ENCODE results near the gene TOB1. TPM values are rescaled to one million over a fixed set of nuclear protein-coding genes. Genes with fewer than 3 reads are reported as not detected.

The TOB1 gene
- total RNA-seq, 3 donors from 2014 or later, result 29.4 to 31.0 (median 30.9) TPM

- ATAC-seq (no peak), DNase-seq (no peak)
- H3K4me3 Mint-ChIP-seq, result no peak overlapping the region
- H3K9me3 Mint-ChIP-seq, result no peaks in the 10 kb centered on the region
- H3K36me3 Mint-ChIP-seq (ENCODE audit: insufficient read depth), result no peaks in the 10 kb centered on the region
- peaks cover 16% of the 10 kb centered on the region for H3K27me3 Mint-ChIP-seq (ENCODE audit: low read depth)
- no peaks in the 10 kb centered on the region for H3K4me1 Mint-ChIP-seq (ENCODE audit: low read depth)
These were observed 35.2 kb downstream of the TOB1 start for GRCh38 chr17:50830994-50831393.

- H3K4me3 Mint-ChIP-seq, result no peak overlapping the region
- no peaks in the 10 kb centered on the region for H3K36me3 Mint-ChIP-seq (ENCODE audit: insufficient read depth)
- DNase-seq (no peak), ATAC-seq (no peak)
- no peaks in the 10 kb centered on the region for H3K4me1 Mint-ChIP-seq (ENCODE audit: low read depth)
- H3K27me3 Mint-ChIP-seq (ENCODE audit: low read depth), result peaks cover 14% of the 10 kb centered on the region
- H3K9me3 Mint-ChIP-seq, result no peaks in the 10 kb centered on the region
These were observed 35.8 kb downstream of the TOB1 start for GRCh38 chr17:50830352-50830751.

GRCh38 chr17:50829332-50829731, 36.8 kb downstream of the TOB1 start:
- H3K4me1 Mint-ChIP-seq (ENCODE audit: low read depth), result no peaks in the 10 kb centered on the region
- no peaks in the 10 kb centered on the region for H3K36me3 Mint-ChIP-seq (ENCODE audit: insufficient read depth)
- peaks cover 7% of the 10 kb centered on the region for H3K27me3 Mint-ChIP-seq (ENCODE audit: low read depth)
- H3K4me3 Mint-ChIP-seq, result no peak overlapping the region
- no peak for DNase-seq
- no peak for ATAC-seq
- H3K9me3 Mint-ChIP-seq, result no peaks in the 10 kb centered on the region

GRCh38 chr17:50828508-50829170, 37.5 kb downstream of the TOB1 start:
- Mint-ChIP-seq H3K4me3 (no peak overlapping the region), H3K4me1 (ENCODE audit: low read depth) (no peaks in the 10 kb centered on the region), H3K9me3 (peaks cover 2% of the 10 kb centered on the region), H3K27me3 (ENCODE audit: low read depth) (peaks cover 3% of the 10 kb centered on the region), H3K36me3 (ENCODE audit: insufficient read depth) (no peaks in the 10 kb centered on the region)
- ATAC-seq (no peak), DNase-seq (no peak)

GRCh38 chr17:50825188-50825587, 41.0 kb downstream of the TOB1 start:
- peaks cover 2% of the 10 kb centered on the region for H3K27me3 Mint-ChIP-seq (ENCODE audit: low read depth)
- H3K4me1 Mint-ChIP-seq (ENCODE audit: low read depth), result no peaks in the 10 kb centered on the region
- ATAC-seq (no peak), DNase-seq (no peak)
- H3K9me3 Mint-ChIP-seq, result peaks cover 4% of the 10 kb centered on the region
- no peaks in the 10 kb centered on the region for H3K36me3 Mint-ChIP-seq (ENCODE audit: insufficient read depth)
- no peak overlapping the region for H3K4me3 Mint-ChIP-seq

- no peak for ATAC-seq
- H3K36me3 Mint-ChIP-seq (ENCODE audit: insufficient read depth), result no peaks in the 10 kb centered on the region
- H3K27me3 Mint-ChIP-seq (ENCODE audit: low read depth), result peaks cover 2% of the 10 kb centered on the region
- no peaks in the 10 kb centered on the region for H3K4me1 Mint-ChIP-seq (ENCODE audit: low read depth)
- DNase-seq, result no peak
- peaks cover 4% of the 10 kb centered on the region for H3K9me3 Mint-ChIP-seq
- no peak overlapping the region for H3K4me3 Mint-ChIP-seq
These were observed 41.7 kb downstream of the TOB1 start for GRCh38 chr17:50824429-50824828.

- Mint-ChIP-seq H3K4me1 (ENCODE audit: low read depth) (no peaks in the 10 kb centered on the region), H3K36me3 (ENCODE audit: insufficient read depth) (no peaks in the 10 kb centered on the region), H3K4me3 (no peak overlapping the region), H3K27me3 (ENCODE audit: low read depth) (no peaks in the 10 kb centered on the region), H3K9me3 (peaks cover 4% of the 10 kb centered on the region)
- DNase-seq, result no peak
- ATAC-seq, result no peak
These were observed 43.6 kb downstream of the TOB1 start for GRCh38 chr17:50822550-50822949.

GRCh38 chr17:50820651-50821050, 45.5 kb downstream of the TOB1 start:
- ATAC-seq, result no peak
- peaks cover 4% of the 10 kb centered on the region for H3K9me3 Mint-ChIP-seq
- H3K36me3 Mint-ChIP-seq (ENCODE audit: insufficient read depth), result no peaks in the 10 kb centered on the region
- peaks cover 1% of the 10 kb centered on the region for H3K4me1 Mint-ChIP-seq (ENCODE audit: low read depth)
- no peak overlapping the region for H3K4me3 Mint-ChIP-seq
- no peak for DNase-seq
- H3K27me3 Mint-ChIP-seq (ENCODE audit: low read depth), result no peaks in the 10 kb centered on the region

- no peaks in the 10 kb centered on the region for H3K27me3 Mint-ChIP-seq (ENCODE audit: low read depth)
- peaks cover 4% of the 10 kb centered on the region for H3K9me3 Mint-ChIP-seq
- DNase-seq (no peak), ATAC-seq (no peak)
- peaks cover 1% of the 10 kb centered on the region for H3K4me1 Mint-ChIP-seq (ENCODE audit: low read depth)
- no peaks in the 10 kb centered on the region for H3K36me3 Mint-ChIP-seq (ENCODE audit: insufficient read depth)
- H3K4me3 Mint-ChIP-seq, result no peak overlapping the region
These were observed 47.1 kb downstream of the TOB1 start for GRCh38 chr17:50818921-50819657.

- peaks cover 1% of the 10 kb centered on the region for H3K4me1 Mint-ChIP-seq (ENCODE audit: low read depth)
- no peaks in the 10 kb centered on the region for H3K27me3 Mint-ChIP-seq (ENCODE audit: low read depth)
- no peaks in the 10 kb centered on the region for H3K9me3 Mint-ChIP-seq
- H3K4me3 Mint-ChIP-seq, result no peak overlapping the region
- DNase-seq (no peak), ATAC-seq (no peak)
- no peaks in the 10 kb centered on the region for H3K36me3 Mint-ChIP-seq (ENCODE audit: insufficient read depth)
These were observed 47.9 kb downstream of the TOB1 start for GRCh38 chr17:50818261-50818660.

GRCh38 chr17:50817838-50818237, 48.3 kb downstream of the TOB1 start:
- DNase-seq (no peak), ATAC-seq (no peak)
- H3K27me3 Mint-ChIP-seq (ENCODE audit: low read depth), result no peaks in the 10 kb centered on the region
- peaks cover 1% of the 10 kb centered on the region for H3K4me1 Mint-ChIP-seq (ENCODE audit: low read depth)
- no peaks in the 10 kb centered on the region for H3K36me3 Mint-ChIP-seq (ENCODE audit: insufficient read depth)
- no peak overlapping the region for H3K4me3 Mint-ChIP-seq
- no peaks in the 10 kb centered on the region for H3K9me3 Mint-ChIP-seq

- Mint-ChIP-seq H3K4me1 (ENCODE audit: low read depth) (peaks cover 1% of the 10 kb centered on the region), H3K9me3 (no peaks in the 10 kb centered on the region), H3K4me3 (no peak overlapping the region), H3K27me3 (ENCODE audit: low read depth) (no peaks in the 10 kb centered on the region), H3K36me3 (ENCODE audit: insufficient read depth) (no peaks in the 10 kb centered on the region)
- ATAC-seq (peak; percentile 76 to 85), DNase-seq (peak; percentile 57)
These were observed 49.1 kb downstream of the TOB1 start for GRCh38 chr17:50816771-50817751.

GRCh38 chr17:50816271-50816670, 49.9 kb downstream of the TOB1 start:
- peaks cover 1% of the 10 kb centered on the region for H3K4me1 Mint-ChIP-seq (ENCODE audit: low read depth)
- no peaks in the 10 kb centered on the region for H3K36me3 Mint-ChIP-seq (ENCODE audit: insufficient read depth)
- no peak for DNase-seq
- H3K4me3 Mint-ChIP-seq, result no peak overlapping the region
- ATAC-seq, result no peak
- no peaks in the 10 kb centered on the region for H3K27me3 Mint-ChIP-seq (ENCODE audit: low read depth)
- no peaks in the 10 kb centered on the region for H3K9me3 Mint-ChIP-seq

- Mint-ChIP-seq H3K4me3 (no peak overlapping the region), H3K27me3 (ENCODE audit: low read depth) (no peaks in the 10 kb centered on the region), H3K9me3 (no peaks in the 10 kb centered on the region), H3K4me1 (ENCODE audit: low read depth) (peaks cover 1% of the 10 kb centered on the region), H3K36me3 (ENCODE audit: insufficient read depth) (no peaks in the 10 kb centered on the region)
- ATAC-seq (no peak), DNase-seq (no peak)
These were observed 50.8 kb downstream of the TOB1 start for GRCh38 chr17:50815400-50815799.
